ENCODE results near the gene PIP4P1. TPM values are rescaled to one million over a fixed set of nuclear protein-coding genes. Genes with fewer than 3 reads are reported as not detected.

The PIP4P1 gene
- total and polyA plus RNA-seq, 4 donors: 22.2 to 46.7 (median 31.5) TPM

- H3K4me1 ChIP-seq (ENCODE audit: control insufficient read depth in 5 of 5, insufficient read depth in 5 of 5, low read length in 5 of 5): peaks cover 0 to 9% (median 0%) of the 10 kb centered on the region in 5 donors
- no peak overlapping the region for H3K4me3 ChIP-seq
- 22 to 44% methylated on average over 5 of the region's 5 CpGs for WGBS, 2 donors
- no peaks in the 10 kb centered on the region for H3K27me3 ChIP-seq (ENCODE audit: control insufficient read depth in 3 of 3, insufficient read depth in 3 of 3, low read length in 2 of 3)
- H3K9ac ChIP-seq (ENCODE audit: insufficient read depth in 1 of 2, low read length in 2 of 2): no peak overlapping the region
- no peaks in the 10 kb centered on the region for H3K9me3 ChIP-seq (ENCODE audit: control insufficient read depth in 4 of 4, insufficient read depth in 3 of 4, low read length in 3 of 4)
- ATAC-seq (ENCODE audit: insufficient read depth, low FRiP score) (peak; percentile 71), DNase-seq (no peak)
- TF ChIP-seq CTCF (IDR thresholded peaks at IDR 0.05; ENCODE audit: control extremely low read depth, extremely low read depth): no peak
- H3K27ac ChIP-seq (ENCODE audit: low read depth in 1 of 2, low read length in 1 of 2): peak overlapping the region in 1 of 2 donors; percentile 32
- H3K36me3 ChIP-seq (ENCODE audit: control insufficient read depth in 4 of 4, insufficient read depth in 4 of 4, low read length in 4 of 4): no peaks in the 10 kb centered on the region
Observed at GRCh38 chr14:20427231-20428009, 33.8 kb downstream of the PIP4P1 start.

GRCh38 chr14:20424851-20425250, 36.4 kb downstream of the PIP4P1 start:
- Histone ChIP-seq H3K9ac (ENCODE audit: insufficient read depth in 1 of 2, low read length in 2 of 2) (no peak overlapping the region), H3K9me3 (ENCODE audit: control insufficient read depth in 4 of 4, insufficient read depth in 3 of 4, low read length in 3 of 4) (no peaks in the 10 kb centered on the region), H3K27ac (ENCODE audit: low read depth in 1 of 2, low read length in 1 of 2) (no peak overlapping the region), H3K4me1 (ENCODE audit: control insufficient read depth in 5 of 5, insufficient read depth in 5 of 5, low read length in 5 of 5) (peaks cover 0 to 4% (median 0%) of the 10 kb centered on the region in 5 donors), H3K27me3 (ENCODE audit: control insufficient read depth in 3 of 3, insufficient read depth in 3 of 3, low read length in 2 of 3) (no peaks in the 10 kb centered on the region), H3K4me3 (no peak overlapping the region), H3K36me3 (ENCODE audit: control insufficient read depth in 4 of 4, insufficient read depth in 4 of 4, low read length in 4 of 4) (no peaks in the 10 kb centered on the region)
- ATAC-seq (ENCODE audit: insufficient read depth, low FRiP score) (no peak), DNase-seq (no peak)
- 27 to 50% methylated on average over 2 of the region's 2 CpGs for WGBS, 2 donors
- TF ChIP-seq CTCF (IDR thresholded peaks at IDR 0.05; ENCODE audit: control extremely low read depth, extremely low read depth): no peak

GRCh38 chr14:20422886-20423285, 38.3 kb downstream of the PIP4P1 start:
- no peak for DNase-seq
- TF ChIP-seq CTCF (IDR thresholded peaks at IDR 0.05; ENCODE audit: control extremely low read depth, extremely low read depth): no peak
- Histone ChIP-seq H3K4me1 (ENCODE audit: control insufficient read depth in 5 of 5, insufficient read depth in 5 of 5, low read length in 5 of 5) (no peaks in the 10 kb centered on the region), H3K9me3 (ENCODE audit: control insufficient read depth in 4 of 4, insufficient read depth in 3 of 4, low read length in 3 of 4) (no peaks in the 10 kb centered on the region), H3K27ac (ENCODE audit: low read depth in 1 of 2, low read length in 1 of 2) (no peak overlapping the region), H3K27me3 (ENCODE audit: control insufficient read depth in 3 of 3, insufficient read depth in 3 of 3, low read length in 2 of 3) (no peaks in the 10 kb centered on the region), H3K9ac (ENCODE audit: insufficient read depth in 1 of 2, low read length in 2 of 2) (no peak overlapping the region), H3K4me3 (no peak overlapping the region), H3K36me3 (ENCODE audit: control insufficient read depth in 4 of 4, insufficient read depth in 4 of 4, low read length in 4 of 4) (no peaks in the 10 kb centered on the region)
- ATAC-seq (ENCODE audit: insufficient read depth, low FRiP score): no peak
- WGBS, 2 donors: 31 to 73% methylated on average over 2 of the region's 2 CpGs
